Stimulated activated CD4-positive, alpha-beta T cell treated with anti-CD3 and anti-CD28 coated beads, Interleukin-15, amount 100 ng/mL, for 24 hours (primary cell): ENCODE results near the gene ROR1.
"Not testable (repeated sequence)": the region's sequence is repeated elsewhere in the genome, so short reads cannot be mapped to it uniquely, and the experiment has no call there.

Experiments used
- DNase-seq: peaks from one replicate; pipeline ENCODE4 v3.0.0-alpha.2; 2020

The ROR1 gene

DNA sequence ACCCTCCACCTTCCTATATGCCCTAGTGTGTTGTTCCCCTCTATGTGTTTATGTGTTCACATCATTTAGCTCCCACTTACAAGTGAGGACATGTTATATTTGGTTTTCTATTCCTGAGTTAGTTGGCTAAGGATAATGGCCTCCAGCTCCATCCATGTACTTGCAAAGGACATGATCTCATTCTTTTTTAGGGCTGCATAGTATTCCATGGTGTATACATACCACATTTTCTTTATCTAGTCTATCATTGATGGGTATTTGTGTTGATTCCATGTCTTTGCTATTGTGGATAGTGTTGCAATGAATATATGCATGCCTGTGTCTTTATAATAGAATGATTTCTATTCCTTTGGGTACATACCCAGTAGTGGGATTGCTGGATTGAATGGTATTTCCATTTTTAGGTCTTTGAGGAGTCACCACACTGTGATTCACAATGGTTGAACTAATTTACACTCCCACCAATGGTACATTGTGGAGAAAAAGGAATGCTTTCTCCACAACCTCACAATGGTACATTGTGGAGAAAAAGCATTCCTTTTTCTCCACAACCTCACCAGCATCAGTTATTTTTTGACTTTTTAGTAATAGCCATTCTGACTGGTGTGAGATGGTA is 52.5 kb downstream of the ROR1 start:
- DNase-seq = not testable (repeated sequence)

DNA sequence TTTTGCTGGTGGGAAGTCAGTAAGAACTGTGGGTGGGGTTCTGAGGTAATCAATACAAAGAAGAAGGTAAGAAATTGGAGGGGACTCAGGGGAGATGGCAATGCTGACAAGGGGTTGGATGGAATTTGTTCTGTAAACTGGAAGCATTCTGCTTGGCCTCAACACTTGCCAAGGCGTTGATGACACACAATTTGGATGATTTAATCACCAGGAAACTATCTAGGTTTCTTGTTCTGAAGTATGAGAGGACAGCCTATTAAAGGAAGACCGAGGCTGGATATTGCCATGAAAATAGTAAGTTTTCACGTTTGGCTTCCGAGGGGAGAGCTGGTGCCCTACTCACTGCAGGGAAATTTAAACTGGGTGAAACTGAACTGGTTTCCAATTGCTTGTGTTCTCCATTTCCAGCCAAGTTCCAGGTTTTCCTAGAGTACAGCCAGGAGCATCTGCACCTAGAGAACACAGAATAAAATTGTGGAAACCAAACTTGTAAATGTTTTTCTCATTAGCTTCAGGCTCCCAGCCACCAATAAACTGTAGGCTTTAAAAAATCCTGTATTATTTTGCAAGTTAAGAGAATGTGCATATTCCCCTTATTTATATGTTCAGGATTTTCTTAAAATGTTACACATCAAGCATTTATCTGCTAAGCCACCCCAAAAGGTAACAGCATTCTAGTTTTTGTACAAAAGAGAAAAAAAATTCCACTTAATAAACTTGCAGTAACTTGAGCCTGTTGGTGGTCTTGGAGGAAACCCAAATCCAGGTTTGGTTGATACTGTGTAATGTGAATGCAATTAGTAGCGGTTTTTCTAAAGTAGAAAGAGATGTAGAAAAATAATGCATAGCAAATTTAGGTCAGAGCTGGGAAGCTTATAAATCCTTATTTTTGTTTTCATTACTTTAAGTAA is 53.8 kb downstream of the ROR1 start:
- no peak for DNase-seq

DNA sequence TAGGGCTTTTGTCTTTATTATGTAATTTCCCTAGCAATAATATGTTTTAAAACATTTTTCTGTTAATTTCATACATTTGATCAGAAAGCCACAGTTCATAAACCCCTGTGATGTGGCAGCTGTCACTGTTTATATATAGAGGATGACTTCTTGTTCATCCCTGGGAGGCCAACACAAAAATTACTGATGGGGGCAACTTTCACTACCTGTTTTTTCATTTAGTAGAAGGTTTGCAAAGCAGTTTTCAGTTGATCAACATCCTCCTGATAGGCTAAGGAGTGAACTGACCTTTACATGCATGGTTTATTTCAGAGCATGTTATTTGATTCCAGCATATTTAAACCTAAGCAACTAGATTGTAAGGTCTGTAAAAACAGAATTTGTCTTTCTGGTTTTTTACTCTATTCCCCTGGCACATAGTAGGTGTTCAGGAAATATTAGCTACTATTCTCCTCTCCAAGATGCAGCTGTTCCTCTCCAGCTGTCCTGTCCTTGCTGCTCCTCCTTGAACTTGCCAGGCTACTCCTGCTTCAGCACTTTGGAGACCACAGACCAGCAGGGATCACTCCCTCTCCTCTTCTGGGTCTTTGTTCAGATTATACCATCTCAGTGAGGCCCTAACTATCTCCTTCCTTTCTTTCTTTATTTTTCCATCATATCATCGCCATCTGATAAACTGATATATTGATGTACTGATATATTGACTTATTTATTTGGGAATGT is 54.7 kb downstream of the ROR1 start:
- DNase-seq = no peak

DNA sequence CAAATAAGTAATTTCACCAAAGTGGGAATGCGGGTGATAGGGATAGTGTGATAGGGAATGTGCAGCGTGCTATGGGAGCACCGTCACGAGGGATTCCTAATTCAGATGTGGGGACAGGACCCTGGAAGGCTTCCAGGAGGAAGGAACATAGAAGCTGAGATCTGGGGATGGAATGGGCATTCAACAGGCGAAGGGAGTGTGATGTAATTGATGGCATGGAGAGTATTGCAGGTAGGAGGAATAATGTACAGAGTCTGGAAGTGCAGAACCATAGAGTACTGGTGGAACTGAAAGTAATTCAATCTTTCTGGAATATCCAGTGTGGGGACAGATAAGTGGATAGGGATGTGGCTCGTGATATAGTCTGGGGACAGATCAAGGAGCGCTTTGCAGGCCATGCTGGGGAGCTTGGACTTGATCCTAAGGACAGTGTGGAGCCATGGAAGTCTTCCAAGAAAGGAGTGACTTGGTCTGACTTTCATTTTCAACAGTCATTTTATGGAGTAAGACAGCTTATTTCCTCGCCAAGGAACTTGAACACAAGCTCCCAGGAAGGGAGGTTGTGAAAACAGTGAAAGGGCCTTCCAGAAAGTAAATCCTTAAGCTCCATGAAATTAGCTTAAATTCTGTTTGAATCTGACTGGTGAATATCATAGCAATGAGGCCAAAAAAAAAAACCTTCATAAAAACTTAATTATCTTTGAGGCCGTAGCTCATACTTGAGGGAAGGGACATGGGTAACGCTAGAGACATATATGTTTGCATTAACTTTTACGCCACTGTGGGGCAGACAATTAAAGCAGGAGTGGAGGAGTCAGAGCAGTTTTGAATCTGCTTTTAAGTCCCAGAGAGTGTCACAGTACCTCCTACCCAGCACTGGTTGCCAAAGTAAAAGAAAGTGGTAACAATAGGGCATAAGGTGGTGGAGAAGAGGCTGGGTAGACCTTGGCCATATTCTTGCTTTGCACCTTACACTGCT is 55.8 kb downstream of the ROR1 start:
- no peak for DNase-seq

DNA sequence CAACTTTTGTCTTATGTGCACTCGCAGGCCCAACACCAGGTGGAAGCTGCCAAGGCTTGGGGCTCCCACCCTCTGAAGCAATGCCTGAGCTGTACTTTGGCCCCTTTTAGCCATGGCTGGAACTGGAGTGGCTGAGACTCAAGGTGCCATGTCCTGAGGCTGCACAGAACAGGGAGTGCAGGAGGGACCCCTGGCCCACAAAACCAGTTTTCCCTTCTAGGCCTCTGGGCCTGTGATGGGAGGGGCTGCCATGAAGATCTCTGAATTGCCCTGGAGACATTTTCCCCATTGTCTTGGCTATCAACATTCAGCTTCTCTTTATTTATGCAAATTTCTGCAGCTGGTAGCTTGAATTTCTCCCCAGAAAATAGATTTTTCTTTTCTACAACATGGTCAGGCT is 57.6 kb downstream of the ROR1 start:
- DNase-seq = no peak

DNA sequence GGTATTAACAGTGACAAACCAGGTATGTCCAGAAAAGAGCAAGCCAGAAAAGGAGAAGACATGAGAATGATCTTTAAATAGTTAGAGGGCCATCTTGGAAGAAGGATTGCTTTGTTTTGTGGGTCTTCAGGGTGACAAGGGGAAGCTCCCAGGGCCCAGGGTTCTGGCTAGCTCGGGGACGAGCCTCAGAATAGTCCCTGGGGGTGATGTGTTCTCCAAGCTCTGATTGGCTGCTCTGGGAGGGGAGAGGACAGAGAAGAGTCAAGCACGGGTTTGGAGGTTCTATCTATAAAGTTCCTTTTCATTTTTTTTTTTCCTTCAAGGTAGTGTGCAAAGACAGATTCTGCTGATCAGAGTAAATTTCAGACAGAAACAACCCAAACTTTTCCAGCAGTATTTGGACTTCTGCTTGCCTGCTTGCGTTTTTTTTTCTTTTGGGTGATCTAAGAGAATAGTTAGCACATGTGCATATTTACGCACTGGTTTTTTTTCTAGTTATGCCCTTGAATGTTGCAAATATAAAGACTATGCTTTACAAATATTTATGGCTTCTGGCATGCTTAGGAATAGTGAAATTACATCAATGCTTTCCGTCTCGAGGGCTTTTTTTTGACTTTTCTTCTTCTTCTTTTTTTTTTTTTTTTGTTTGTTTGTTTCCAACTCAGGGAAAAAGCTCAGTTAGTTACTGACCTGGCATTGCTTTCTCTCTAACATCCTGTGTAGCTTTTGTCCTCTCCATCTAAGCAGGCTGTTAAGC is 59.7 kb downstream of the ROR1 start:
- no peak for DNase-seq

DNA sequence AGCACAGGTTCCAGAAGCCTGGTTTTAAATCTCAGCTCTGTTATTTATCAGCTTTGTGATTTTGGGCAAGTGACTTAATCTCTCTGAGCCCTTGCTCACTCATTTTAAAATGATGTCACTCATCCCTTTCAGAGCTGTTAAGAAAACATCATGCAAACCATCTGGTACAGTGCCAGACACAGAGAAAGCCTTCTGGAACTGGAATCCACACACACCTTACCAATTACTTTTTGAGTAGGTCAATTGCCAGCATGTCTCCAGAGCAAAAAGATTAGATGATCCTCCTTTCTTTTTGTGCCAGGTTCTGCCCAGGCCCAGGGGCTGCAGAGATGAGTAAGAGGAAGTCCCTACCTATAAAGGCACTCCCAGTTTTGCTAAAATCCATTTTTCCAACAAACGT is 61.3 kb downstream of the ROR1 start:
- no peak for DNase-seq

DNA sequence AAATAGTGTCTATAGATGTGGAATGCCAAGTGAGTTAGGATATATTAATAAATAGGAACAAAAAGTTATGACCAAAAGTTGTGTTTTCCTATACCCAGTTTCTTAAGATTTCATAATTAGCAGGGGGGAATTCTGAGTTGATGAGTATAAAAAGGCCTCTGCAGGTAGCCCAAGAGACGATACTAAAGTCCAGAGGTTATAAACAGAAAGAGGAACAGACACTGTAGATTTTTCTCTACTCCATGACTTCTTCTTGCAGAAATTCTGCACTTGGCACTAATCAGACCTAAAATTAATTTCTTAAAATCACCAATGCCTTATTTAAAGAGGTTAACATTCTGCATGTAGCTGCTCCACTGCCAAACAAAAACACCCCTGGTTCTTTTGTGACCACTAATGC is 62.6 kb downstream of the ROR1 start:
- no peak for DNase-seq

DNA sequence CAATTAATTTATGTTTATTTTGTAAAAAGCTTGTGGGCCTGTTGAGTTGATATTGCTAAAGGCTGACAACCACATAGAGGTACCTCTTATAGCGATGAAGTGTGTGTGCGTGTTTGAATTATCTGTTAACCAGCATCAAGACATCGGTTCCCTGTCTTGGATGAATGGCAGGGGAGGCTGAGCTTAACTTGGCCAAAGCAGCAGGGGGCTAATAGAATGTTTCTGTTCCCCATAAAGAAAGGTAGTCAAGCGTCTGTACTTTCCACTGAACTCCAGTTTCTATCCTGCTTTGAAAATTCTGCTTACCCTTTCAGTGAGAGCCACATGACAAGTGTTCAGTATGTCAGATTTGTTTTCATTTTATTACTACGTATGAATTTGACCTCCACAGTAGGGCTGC is 63.0 kb downstream of the ROR1 start:
- no peak for DNase-seq

DNA sequence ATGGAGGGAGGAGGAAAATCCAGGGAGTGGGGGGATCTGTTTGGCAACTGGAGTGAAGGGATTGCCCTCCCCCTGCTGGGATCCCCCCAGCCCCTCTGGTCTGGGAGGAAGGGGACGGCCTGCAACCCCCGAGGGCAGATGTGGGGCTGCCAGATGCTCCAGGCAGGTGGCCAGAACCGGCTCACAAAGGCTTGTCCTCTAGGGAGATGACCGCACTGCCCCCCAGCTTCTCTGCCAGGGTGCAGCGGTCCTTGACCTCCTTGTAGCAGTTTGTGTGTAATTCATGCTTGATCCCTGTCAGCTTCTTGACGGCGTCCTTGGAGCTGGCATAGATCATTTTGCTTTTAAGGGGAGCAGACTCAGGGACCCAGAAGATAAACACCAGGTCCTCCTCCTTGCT is 69.2 kb downstream of the ROR1 start:
- DNase-seq = no peak

DNA sequence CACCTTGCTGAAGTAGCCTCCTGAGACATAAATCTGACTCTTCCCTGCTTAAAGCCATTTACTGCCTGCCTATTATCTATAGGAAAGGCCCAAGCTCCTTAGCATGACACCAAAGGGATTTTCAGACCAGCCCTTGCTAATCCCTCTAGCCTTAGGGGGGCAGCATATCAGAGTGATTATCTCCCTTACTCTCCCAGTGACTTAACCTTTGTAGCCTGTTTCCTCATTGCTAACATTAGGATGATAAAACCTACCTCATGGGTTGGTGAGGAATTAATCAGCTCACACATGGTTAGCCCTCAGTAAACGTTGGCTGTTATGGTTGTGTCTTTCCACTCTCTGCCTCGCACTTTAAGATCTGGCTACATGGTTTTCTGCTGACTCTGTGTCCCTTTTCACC is 70.1 kb downstream of the ROR1 start:
- DNase-seq = no peak

DNA sequence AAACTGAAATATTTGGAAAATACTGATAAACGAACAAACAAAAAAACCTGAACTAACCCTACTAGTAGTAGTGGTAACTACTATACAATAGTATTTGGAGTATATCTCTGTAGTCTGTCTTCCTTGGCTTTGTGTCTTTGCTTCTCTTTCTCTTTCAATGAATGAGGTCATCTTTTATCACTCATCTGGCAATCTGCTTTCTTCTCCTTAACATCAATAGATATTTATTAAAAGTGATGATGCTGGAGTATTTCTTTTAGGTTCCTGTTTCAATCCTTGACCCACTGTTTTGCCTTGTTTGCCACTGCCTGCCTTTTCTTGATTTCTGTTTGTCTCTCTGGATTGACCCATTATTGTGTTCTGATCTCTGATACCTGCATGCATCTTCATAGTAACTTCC is 71.5 kb downstream of the ROR1 start:
- no peak for DNase-seq

DNA sequence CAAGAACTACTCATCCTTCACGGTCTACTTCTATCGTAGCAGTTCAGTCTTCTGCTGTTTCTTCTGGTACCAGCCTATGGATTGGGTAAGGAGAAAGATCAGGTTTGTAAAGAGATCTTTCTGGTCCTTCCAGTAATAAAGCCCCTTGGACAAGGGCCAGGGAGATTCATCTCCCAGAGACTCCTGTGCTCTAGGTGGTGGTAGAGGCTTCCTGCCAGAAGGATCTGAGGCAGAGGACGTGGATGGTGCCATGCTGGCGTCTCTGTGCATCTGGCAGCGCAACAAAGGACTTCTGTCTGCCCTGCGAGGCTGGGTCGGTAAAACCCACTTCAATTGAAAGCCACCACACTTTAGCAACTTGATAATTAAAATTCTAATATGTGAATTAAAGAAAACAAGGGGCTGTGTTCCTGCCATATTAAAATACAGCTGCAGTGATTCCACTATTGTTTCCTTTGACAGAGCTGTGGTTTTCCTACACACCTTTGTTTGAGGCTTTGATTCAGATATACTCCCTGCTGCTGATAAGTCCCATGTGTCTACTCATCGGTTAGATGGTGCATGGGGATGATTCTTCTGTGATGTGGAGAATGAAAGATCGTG is 73.6 kb downstream of the ROR1 start:
- no peak for DNase-seq

DNA sequence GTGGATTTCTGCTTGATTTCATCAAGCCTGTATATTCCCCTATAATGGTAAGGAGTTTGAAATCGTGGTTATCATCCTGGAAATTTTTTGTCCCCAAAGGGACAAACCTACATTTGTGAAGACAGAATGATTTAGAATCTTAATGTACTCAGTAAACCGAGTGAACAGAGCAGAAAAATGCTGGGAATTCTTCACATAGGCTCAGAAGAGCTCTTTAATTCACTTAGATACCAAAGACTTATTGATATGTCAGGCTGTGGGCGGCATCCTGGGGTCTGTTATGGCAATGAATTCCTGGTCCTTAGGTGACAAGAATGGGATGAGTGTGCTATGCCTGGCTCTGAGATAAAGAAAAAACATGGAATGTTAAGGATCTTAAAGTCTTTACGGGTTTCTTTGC is 74.9 kb downstream of the ROR1 start:
- no peak for DNase-seq

DNA sequence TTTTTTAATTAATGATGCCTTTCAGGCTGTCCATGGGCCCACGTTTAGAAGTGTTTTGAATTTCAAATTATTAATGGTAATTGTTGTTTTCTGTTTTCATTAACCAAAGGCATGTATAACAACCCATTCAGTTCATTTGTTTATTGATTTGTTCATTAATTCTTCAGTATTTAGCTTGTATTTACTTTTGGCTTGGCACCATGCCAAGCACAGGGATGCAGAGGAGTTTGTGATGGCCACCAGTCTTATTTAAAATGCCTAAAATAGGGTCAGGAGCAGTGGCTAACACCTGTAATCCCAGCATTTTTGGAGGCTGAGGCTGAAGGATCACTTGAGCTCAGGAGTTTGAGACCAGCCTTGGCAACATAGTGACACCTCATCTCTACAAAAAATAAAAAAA is 75.3 kb downstream of the ROR1 start:
- no peak for DNase-seq

DNA sequence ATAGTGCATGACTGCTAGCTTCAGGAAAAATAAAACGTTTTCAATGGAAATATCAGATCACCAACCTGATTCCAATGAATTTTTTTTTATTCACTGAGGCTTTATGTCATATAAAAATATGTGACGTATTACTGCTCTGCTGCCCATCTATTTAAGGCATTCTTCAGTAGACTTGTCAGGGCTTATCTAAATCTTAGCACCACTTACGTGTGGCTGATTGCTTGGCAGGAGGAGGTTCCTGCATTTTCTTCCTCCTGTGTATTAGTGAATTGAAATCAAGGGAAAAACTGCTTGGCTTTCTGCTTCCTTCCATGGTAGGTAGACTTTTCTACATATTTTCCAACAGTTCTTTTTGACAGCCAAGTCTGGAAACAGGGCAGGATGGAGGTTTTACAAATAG is 80.3 kb downstream of the ROR1 start:
- DNase-seq = no peak

DNA sequence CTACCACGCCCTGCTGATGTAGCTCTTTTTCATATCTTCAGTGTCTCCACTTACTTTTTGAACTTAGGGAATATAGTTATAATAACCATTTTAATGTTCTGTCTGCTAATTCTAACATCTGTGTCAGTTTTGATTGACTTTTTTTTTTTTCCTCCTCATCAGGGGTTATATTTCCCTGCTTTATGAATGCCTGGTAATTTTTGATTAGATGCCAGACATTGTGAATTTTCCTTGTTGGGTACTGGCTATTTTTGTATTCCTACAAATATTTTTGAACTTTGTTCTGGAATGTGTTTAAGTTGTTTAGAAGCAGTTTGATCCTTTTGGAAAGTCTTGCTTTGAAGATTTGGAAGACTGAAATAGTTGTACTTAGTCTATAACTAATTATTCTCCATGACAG is 82.1 kb downstream of the ROR1 start:
- no peak for DNase-seq

DNA sequence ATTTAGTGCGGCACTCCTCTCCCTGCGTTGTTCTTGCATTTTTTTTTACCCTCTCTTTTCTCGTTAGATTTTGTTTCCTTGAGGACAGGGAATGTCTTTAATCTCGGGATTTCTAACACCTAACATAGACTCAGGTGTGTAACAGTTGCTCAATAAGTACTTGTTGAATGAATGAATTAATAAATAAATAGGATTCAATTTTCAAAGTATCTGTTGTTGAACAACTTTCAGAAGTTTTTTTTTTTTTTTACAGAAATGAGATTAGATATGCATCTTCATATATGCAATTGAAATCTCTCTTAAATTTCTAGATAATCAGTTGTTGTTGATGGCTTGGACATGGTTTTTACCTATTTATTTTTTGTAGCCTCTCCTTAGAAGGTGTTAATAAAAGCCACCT is 83.1 kb downstream of the ROR1 start:
- DNase-seq = no peak

DNA sequence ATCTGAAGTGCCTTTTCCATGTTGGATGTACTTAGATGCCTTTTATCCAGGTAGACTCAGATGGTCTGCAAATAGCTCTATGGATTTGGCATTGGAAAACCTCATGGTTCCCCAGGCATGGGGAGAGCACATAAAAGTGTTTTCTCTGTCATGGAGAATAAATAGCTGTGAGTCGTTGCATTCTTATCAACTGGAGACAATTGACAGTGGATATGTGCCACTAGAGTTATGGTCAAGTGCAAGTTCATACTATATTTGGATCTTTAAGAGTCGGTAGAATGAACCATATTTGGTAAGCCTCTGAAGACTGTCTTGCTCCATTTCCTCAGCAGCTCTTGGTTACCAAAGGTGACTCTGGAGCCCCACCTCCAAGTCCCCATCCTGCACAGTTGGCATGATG is 83.7 kb downstream of the ROR1 start:
- no peak for DNase-seq

DNA sequence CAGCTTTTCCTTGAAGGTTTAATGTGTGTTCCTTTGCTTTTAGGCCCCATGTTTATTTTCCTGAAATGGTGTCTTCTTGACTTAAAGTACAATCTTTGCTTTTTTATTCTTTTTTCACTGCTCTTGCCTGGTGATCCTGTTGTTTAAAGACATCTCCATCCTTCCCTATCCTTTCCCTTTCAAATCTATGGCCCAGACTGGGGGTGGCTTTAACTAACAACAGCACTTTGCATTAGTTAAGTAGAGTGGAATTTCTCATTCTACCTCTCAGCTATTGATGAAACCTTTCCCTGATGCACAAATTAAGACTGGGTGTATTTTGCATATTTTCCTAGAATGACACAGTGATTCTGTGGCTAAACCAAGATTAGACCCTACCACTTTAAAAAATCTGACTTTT is 84.3 kb downstream of the ROR1 start:
- DNase-seq = no peak

DNA sequence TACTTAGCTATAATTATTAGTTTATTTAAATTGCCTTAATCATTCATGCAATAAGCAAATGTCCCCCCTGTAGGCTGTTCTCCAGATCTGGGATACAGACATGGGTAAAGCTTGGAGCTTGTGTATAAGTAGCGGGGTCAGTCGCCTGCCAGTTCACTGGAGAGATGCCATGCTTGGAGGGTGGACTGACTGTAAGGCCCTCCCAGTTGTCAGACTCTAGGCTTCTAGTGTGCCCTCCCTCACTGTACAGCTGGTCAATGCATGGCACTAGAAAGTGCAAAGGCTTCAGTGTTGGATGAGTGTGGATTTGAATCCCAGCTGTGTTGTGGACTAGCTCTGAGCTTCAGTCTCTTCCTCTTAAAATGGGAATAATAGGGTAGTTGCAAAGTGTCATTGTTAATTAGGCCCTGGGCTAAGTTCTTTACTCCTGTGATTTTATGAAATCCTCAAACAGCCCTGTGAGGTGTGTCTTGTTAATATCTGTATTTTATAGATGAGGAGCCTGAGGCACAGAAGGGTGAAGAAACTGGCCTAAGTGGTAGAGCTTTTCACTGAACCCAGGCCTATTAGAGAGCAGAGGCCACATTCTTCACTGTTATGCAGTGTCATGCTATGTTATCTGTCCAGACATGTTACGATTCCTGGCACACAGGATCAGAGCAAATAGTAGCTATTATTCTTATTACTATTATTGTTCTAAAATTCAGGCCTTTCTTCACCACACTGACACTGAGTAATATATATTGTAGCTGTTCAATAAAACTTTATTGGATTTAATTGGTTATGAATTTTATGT is 85.9 kb downstream of the ROR1 start:
- DNase-seq = no peak
